Gastrocnemius medialis (tissue), 4 donors: Measurements from ENCODE around the gene FYN.

Experiments
- CTCF ChIP-seq, 5 experiments: fragments of 450-650 bp in 3 of 5; fragments of 200-600 bp in 2 of 5; sonication (generic) in 2 of 5; IDR thresholded peaks in 4 of 5; conservative IDR thresholded peaks in 1 of 5; 1 replicate in 4 of 5; 2 replicates in 1 of 5; pipeline ENCODE4 v1.5.1; 2016 to 2019; ENCODE audit warnings: antibody characterized with exemption in 5 of 5, mild to moderate bottlenecking in 3 of 5, moderate library complexity in 3 of 5
- POLR2A ChIP-seq, 2 donors: fragments of 450-650 bp; IDR thresholded peaks; one replicate each; pipeline ENCODE4 v1.6.1; 2017; ENCODE audit warnings: antibody characterized with exemption in 2 of 2, mild to moderate bottlenecking in 2 of 2, moderate library complexity in 2 of 2

- TF ChIP-seq CTCF (IDR thresholded peaks at IDR 0.05 in 4 of 5, conservative IDR thresholded peaks at IDR 0.05 in 1 of 5) (no peak), POLR2A (IDR thresholded peaks at IDR 0.05) (no peak)
Observed at GRCh38 chr6:111837007-111837406, 36.2 kb downstream of the FYN start.
